HepG2 (cell line): ENCODE data around the gene RPS6KB1. TPM values are rescaled to one million over a fixed set of nuclear protein-coding genes. Genes with fewer than 3 reads are reported as not detected.

Experiments
- FOSL2 ChIP-seq: sonication (generic); formaldehyde crosslinking; IDR thresholded peaks from 2 replicates; pipeline ENCODE4 v1.4.0; 2020; ENCODE audit warnings: missing genetic modification reagents
- GFI1 ChIP-seq: sonication (generic); formaldehyde crosslinking; IDR thresholded peaks from 2 replicates; pipeline ENCODE4 v1.5.0; 2020; ENCODE audit warnings: missing genetic modification reagents, mild to moderate bottlenecking, borderline replicate concordance
- NCOA2 ChIP-seq: sonication (generic); formaldehyde crosslinking; IDR thresholded peaks from 2 replicates; pipeline ENCODE4 v1.8.0; 2022; ENCODE audit warnings: inconsistent platforms
- SOX6 ChIP-seq, 2 experiments: fragments of 450-650 bp in 1 of 2; sonication (generic) in 1 of 2; formaldehyde crosslinking in 1 of 2; IDR thresholded peaks; 2 replicates each; pipeline versions ENCODE4 v1.4.0 to v1.6.1; 2017 to 2020; ENCODE audit warnings: antibody characterized with exemption in 1 of 2, mild to moderate bottlenecking in 1 of 2, missing genetic modification reagents in 1 of 2
- ZNF256 ChIP-seq: sonication (generic); formaldehyde crosslinking; conservative IDR thresholded peaks from 2 replicates; pipeline ENCODE4 v1.4.0; 2020; ENCODE audit warnings: missing genetic modification reagents
- ZNF451 ChIP-seq: sonication (generic); formaldehyde crosslinking; IDR thresholded peaks from 2 replicates; pipeline ENCODE4 v1.5.0; 2020; ENCODE audit warnings: mild to moderate bottlenecking, missing genetic modification reagents
- ZNF569 ChIP-seq: sonication (generic); formaldehyde crosslinking; IDR thresholded peaks from 2 replicates; pipeline ENCODE4 v1.5.0; 2020; ENCODE audit warnings: mild to moderate bottlenecking, missing genetic modification reagents, moderate library complexity, borderline replicate concordance
- ZNF761 ChIP-seq: sonication (generic); formaldehyde crosslinking; conservative IDR thresholded peaks from 2 replicates; pipeline ENCODE4 v1.4.0; 2020; ENCODE audit warnings: mild to moderate bottlenecking, missing genetic modification reagents
- polyA plus RNA-seq, 8 experiments: library from polyadenylated mRNA; depleted of rRNA in 3 of 8; stranded (reverse) in 7 of 8; unstranded in 1 of 8; fragments of >200 nt; fragmentation: Illumina TruSeq in 4 of 8; extraction: Trizol in 4 of 8; gene quantifications; 2 replicates each; pipeline versions ENCODE4 v1.2.1 to v1.2.3, GENCODE V29; 2011 to 2016; ENCODE audit warnings: low read depth in 4 of 8, missing spikeins in 1 of 8, mixed read lengths in 1 of 8; ENCODE audit not compliant: insufficient read depth in 1 of 8
- total RNA-seq, 5 experiments: library from RNA; depleted of rRNA; stranded (reverse); fragments of >200 nt; fragmentation: Illumina TruSeq; extraction: Trizol; gene quantifications; 2 replicates each; pipeline ENCODE4 v1.2.3, GENCODE V29; 2016; ENCODE audit warnings: low read depth in 1 of 5
- TF ChIP-seq, protein P1 (sequence below): IDR thresholded peaks from 2 replicates; pipeline ENCODE4 v1.6.1; 2016; ENCODE audit warnings: low read depth, missing genetic modification reagents, missing compliant biosample characterization
- TF ChIP-seq, protein P2 (sequence below), 2 experiments: fragments of 450-650 bp in 1 of 2; sonication (generic) in 1 of 2; formaldehyde crosslinking in 1 of 2; IDR thresholded peaks; 2 replicates each; pipeline versions ENCODE4 v1.6.1 to v1.8.0; 2016 to 2022; ENCODE audit warnings: antibody characterized with exemption in 1 of 2, mild to moderate bottlenecking in 1 of 2, missing genetic modification reagents in 1 of 2

RPS6KB1 gene
- total and polyA plus RNA-seq, 2 of the 13 experiments (the other 11 are each of a cell fraction or from before 2014, with no cell fraction given), result 16.5 to 42.2 TPM

DNA sequence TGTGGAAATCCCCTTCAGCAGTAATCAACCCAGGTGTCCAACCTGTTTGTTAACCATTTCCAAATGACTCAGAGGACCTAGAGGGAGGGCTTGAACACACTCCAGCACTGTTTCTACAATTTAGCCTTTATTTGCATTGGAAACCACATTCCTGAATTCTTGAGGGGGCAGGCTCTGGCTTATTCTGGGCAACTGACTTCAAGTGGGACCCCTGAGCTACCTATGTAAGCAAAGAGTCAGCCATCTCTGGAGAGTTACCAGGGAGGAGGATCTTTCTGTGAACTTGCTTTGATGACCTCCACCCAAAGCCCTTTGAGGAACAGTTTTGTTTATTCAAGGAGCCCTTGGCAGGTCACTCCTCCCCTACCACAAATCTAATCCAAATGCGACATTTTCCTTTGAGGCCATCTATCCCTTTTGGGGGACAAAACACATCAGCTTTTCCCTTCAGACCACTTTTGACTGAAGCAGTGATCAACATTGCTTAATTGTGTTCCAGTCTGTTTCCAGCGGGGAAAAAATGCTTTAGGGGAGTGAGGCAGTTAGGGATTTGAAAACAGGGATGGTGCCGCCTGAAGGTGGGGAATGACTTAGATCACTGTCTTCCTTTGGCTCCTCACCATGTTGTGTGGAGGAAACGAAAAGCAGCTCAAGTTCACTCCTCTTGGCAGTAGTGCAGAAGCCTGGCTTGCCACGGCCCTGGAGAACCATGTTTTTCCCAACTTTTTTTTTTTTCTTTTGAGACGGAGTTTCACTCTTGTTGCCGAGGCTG, 46.3 kb upstream of the RPS6KB1 start (continued):
- TF ChIP-seq, protein P1, sequence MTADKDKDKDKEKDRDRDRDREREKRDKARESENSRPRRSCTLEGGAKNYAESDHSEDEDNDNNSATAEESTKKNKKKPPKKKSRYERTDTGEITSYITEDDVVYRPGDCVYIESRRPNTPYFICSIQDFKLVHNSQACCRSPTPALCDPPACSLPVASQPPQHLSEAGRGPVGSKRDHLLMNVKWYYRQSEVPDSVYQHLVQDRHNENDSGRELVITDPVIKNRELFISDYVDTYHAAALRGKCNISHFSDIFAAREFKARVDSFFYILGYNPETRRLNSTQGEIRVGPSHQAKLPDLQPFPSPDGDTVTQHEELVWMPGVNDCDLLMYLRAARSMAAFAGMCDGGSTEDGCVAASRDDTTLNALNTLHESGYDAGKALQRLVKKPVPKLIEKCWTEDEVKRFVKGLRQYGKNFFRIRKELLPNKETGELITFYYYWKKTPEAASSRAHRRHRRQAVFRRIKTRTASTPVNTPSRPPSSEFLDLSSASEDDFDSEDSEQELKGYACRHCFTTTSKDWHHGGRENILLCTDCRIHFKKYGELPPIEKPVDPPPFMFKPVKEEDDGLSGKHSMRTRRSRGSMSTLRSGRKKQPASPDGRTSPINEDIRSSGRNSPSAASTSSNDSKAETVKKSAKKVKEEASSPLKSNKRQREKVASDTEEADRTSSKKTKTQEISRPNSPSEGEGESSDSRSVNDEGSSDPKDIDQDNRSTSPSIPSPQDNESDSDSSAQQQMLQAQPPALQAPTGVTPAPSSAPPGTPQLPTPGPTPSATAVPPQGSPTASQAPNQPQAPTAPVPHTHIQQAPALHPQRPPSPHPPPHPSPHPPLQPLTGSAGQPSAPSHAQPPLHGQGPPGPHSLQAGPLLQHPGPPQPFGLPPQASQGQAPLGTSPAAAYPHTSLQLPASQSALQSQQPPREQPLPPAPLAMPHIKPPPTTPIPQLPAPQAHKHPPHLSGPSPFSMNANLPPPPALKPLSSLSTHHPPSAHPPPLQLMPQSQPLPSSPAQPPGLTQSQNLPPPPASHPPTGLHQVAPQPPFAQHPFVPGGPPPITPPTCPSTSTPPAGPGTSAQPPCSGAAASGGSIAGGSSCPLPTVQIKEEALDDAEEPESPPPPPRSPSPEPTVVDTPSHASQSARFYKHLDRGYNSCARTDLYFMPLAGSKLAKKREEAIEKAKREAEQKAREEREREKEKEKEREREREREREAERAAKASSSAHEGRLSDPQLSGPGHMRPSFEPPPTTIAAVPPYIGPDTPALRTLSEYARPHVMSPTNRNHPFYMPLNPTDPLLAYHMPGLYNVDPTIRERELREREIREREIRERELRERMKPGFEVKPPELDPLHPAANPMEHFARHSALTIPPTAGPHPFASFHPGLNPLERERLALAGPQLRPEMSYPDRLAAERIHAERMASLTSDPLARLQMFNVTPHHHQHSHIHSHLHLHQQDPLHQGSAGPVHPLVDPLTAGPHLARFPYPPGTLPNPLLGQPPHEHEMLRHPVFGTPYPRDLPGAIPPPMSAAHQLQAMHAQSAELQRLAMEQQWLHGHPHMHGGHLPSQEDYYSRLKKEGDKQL (CRISPR knock-in tag), result peak; percentile 82
- TF ChIP-seq ZNF569 (no peak), SOX6 (IDR thresholded peaks at IDR 0.05) (no peak), SOX6 (CRISPR knock-in tag; IDR thresholded peaks at IDR 0.05) (peak; percentile 77), GFI1 (CRISPR knock-in tag) (peak; percentile 67), NCOA2 (CRISPR knock-in tag) (peak; percentile 96), ZNF761 (peak; percentile 54; the same call in 1 of the 2 replicates), FOSL2 (CRISPR knock-in tag) (peak; percentile 95), ZNF256 (CRISPR knock-in tag) (0 out of 2 replicates have a peak, but pooled peaks have one; percentile 90), ZNF451 (0 out of 2 replicates have a peak, but pooled peaks have one; percentile 30)
- TF ChIP-seq, protein P2, sequence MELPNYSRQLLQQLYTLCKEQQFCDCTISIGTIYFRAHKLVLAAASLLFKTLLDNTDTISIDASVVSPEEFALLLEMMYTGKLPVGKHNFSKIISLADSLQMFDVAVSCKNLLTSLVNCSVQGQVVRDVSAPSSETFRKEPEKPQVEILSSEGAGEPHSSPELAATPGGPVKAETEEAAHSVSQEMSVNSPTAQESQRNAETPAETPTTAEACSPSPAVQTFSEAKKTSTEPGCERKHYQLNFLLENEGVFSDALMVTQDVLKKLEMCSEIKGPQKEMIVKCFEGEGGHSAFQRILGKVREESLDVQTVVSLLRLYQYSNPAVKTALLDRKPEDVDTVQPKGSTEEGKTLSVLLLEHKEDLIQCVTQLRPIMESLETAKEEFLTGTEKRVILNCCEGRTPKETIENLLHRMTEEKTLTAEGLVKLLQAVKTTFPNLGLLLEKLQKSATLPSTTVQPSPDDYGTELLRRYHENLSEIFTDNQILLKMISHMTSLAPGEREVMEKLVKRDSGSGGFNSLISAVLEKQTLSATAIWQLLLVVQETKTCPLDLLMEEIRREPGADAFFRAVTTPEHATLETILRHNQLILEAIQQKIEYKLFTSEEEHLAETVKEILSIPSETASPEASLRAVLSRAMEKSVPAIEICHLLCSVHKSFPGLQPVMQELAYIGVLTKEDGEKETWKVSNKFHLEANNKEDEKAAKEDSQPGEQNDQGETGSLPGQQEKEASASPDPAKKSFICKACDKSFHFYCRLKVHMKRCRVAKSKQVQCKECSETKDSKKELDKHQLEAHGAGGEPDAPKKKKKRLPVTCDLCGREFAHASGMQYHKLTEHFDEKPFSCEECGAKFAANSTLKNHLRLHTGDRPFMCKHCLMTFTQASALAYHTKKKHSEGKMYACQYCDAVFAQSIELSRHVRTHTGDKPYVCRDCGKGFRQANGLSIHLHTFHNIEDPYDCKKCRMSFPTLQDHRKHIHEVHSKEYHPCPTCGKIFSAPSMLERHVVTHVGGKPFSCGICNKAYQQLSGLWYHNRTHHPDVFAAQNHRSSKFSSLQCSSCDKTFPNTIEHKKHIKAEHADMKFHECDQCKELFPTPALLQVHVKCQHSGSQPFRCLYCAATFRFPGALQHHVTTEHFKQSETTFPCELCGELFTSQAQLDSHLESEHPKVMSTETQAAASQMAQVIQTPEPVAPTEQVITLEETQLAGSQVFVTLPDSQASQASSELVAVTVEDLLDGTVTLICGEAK (IDR thresholded peaks at IDR 0.05), result no peak
- TF ChIP-seq, protein P2 (CRISPR knock-in tag; IDR thresholded peaks at IDR 0.05), result no peak; the same call in 1 of the 2 replicates
